T-helper 1 cell treated with Interleukin-12 subunit alpha and Interleukin-12 subunit beta and Interleukin-4 antibody, amounts not matched to agents 30 ng/mL and 1 ng/mL, for 36 hours (primary cell): ENCODE data around the gene JADE3. TPM values are rescaled to one million over a fixed set of nuclear protein-coding genes. Genes with fewer than 3 reads are reported as not detected.

ENCODE experiments used
- intact Hi-C: fragments of 100-400 bp; cut with micrococcal nuclease; formaldehyde crosslinking; loops from one replicate; pipeline ENCODE4 v1.15.1; 2024
- total RNA-seq: library from RNA; stranded (reverse); gene quantifications from 2 replicates; pipeline ENCODE4 v1.2.3, GENCODE V29; 2022

JADE3 gene
- total RNA-seq, result 0.63 and 1.2 TPM in 2 replicates

DNA sequence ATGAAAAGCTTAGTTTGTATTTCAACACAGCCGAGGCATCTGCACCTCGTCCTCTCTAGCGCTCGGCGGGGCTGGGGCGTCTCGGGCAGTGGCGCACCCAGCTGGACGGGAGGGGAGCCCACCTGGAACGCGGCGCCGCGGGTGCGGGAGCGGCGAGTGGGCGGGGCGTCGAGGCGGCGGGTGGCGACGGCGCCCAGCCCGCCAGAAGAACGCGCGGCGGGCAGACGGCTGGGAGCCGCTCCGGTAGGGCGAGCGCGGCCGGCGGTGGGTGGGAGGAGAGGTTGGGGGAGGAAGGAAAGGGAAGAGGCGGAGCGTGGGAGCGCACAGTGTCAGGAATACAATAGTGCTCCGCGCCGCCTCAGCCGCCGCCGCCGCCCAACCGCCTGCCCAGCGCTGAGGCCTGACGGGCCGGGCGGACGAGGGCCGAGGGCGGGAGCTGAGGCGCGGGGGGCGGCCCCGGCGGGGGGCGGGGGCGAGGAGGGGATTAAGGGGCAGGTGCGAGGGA lies at the start of gene JADE3:
Gene JADE3 (plus strand): TSS at position 324 of the 505 bp plus-strand sequence. CDS start 72,474 bp downstream, outside the sequence.
- intact Hi-C loops, result loop anchor here (2.0 to 5.0 kb wide), 4 partner anchors 75 to 365 kb away; partner anchors contain the start of genes RP2, SLC9A7, UBA1 and ZNF674

DNA sequence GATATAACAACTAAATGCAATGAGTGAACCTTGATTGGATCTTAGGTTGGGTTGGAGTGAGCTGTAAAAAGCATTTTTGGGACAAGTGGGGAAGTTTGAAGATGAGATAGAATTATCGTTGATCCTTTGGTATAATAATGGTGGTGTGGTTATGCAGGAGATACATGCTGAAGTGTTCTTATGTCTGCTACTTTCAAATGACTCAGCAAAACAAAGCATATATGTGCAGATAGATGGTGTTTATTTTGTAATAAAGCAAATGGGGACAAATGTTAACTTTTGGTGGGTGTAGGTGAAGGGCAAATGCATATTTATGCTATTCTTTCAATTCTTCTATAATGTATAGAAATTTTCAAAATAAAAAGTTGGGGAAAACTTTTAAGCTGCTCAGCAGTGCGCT lies 49.1 kb upstream of the JADE3 start:
- intact Hi-C loops, result no loop called here

DNA sequence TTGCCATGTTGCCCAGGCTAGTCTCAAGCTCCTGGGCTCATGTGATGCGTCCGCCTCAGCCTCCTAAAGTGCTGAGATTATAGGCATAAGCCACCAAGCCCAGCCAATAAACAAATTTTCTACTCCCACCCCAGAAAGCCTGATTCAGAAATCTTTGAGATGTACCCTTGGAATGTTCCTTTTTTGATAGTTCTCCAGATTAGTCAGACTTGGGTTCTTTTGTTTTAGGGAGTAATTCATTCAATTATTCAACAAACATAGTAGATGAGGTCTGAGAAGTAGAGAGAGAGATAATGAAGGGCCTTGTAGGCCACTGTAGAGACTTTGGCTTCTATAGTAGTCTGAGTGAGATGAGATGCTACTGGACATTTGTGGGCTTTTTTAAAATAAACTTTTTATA lies 47.6 kb upstream of the JADE3 start:
- intact Hi-C loops, result no loop called here

DNA sequence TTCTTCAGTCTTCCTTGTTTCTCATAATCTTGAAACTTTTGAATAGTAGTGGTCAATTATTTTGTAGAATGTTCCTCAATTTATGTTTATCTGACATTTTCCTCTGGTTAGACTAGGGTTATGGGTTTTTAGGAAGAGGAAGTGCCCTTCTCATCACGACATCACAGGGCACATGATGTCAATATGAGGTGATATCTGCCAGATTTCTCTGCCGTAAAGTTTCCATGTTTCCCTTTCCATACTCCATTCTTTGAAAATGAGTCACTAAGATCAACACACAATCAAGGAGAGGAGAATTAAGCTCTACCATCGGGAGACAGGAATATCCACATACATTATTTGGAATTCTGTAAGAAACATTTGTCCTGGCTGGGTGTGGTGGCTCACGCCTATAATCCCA lies 46.9 kb upstream of the JADE3 start:
- intact Hi-C loops, result no loop called here

DNA sequence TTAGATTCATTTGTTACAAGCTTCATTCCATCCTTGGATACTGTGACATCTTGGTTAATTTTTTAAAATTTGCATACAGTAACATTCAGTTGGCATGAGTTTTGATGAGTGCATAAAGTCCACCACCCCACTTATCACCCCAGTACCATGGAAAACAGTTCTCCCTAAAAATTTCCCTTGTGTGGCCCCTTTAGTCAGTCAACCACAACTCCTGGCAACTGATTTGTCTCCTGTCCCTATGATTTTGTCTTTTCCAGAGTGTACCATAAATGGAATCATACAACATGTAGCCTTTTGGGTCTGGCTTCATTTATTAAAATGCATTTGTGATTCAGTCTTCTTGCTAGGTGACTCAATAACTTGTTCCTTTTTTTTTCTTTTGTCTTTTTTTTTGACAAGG lies 45.5 kb upstream of the JADE3 start:
- intact Hi-C loops, result no loop called here

DNA sequence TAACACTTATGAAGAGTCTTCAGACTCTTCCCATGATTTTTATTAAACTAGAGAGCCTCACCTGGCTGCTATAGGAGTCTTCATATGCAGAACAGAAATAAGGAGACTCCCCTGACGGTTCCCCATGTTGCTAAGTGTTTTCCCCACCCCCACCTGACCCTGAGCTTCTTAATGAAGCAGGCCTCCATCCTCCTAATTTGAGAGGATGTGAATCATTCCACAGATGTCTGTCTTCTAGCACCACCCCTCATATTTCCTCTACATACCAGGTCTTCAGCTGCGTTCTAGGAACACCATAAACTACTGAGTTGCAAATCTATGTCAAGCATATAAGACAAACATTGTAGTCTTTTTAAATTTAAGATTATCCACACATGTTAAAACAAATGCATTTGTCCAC lies 38.5 kb upstream of the JADE3 start:
- intact Hi-C loops, result no loop called here

DNA sequence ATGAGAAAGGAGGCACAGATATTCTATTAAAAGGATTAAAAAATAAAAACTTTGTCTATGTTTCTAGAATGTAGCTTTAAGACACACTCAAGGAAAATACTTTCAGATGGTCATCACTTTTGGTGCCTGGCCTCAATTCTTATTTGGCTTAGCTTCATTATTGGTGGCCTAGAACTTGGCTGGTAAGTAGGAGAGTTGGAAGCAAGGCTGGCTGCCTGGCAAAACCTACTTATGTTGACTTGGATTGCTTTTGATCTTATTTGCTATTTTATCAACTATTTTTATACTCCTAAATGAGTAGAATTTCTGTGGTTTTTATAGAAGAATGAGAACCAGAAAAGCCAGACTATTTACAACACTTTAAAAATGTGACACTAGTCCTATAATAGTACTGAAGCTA lies 35.3 kb upstream of the JADE3 start:
- intact Hi-C loops, result no loop called here

DNA sequence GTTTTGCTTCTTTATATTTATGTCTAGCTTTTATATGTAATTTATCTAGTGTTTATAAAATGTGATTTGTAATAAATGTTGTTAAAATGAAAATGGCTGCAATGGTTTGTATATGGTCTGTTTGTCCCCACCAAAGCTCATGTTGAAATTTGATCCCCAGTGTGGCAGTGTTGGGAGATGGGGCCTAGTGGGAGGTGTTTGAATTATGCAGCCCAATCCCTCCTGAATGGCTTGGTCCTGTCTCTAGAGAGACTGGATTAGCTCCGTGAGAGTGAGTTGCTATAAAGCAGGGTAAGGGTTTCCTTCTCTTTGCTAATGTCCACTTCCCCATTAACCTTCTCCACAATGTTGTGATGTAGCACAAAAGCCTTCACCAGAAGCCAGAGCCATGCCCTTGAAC lies 30.0 kb upstream of the JADE3 start:
- intact Hi-C loops, result no loop called here

DNA sequence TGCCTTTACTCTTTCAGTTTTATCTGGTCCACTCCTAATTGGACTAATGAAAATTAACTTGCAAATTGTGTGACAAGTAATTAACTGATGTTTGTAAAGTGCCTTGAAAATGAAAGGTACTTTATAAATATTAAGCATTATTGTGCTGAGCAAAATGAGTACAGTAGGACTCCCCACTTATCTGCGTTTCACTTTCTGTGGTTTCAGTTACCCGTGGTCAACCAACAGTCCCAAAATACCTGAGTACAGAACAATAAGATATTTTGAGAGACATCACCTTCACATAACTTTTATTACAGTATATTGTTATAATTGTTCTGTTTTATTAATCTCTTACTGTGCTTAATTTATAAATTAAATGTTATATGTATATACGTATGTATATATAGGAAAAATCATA lies 27.4 kb upstream of the JADE3 start:
- intact Hi-C loops, result no loop called here

DNA sequence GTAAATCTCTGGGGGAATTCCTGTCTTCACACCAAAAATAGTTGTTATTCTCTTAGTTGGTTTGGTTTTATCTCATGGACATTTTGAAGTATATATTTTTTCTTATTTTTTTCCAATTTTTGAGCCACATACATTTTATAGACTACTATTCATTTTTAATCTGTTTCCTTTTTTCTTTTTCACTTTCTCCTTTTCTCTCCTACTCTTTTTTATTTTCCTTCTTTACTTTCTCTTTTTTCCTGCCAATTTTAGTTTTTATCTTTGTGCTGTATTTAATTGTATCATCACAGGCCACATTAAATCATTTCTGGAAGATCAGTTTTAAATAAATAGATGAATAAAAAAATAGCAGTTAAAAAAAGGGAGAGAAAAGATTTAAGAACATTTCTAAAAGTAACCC lies 14.0 kb upstream of the JADE3 start:
- intact Hi-C loops, result no loop called here

DNA sequence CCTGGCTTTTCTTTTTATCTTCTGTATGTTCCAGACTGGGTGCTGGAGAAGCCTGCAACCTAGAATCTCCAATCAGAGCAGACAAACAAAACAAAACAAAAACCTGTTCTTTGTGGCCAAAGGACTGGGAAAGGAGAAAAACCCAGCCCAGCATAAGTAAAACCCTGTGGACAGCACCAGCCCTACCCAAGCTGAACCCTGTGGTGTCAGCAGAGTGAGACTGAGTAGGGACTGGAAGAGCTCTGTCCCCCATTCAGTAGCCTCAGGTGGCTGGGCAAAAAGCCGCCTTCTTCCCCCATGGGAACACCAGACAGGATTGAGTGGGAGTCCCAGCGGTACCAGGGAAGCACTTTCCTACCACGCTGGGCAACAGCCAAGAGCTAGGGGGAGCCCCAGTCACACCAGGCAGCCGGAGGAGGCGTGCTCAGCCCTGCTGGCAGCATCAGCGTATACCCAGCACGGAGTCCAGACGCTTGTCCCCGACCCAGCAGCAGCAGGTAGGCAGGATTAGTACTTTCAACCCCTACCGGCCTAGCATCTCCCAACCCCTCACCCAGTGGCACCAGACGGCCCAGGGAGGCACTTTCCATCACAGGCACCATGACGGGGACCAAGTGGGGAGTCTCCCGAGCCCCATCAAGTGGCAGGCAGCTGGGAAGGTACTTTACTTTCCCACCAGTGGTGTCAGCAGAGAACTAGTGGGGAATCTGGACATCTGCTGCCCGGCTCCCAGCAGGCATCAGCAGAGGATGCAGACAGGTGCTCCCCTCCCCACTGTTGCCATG lies 8.6 kb upstream of the JADE3 start:
- intact Hi-C loops, result loop anchor here (1.0 to 2.0 kb wide), 3 partner anchors 75 to 189 kb away; no protein-coding TSS in a partner anchor

DNA sequence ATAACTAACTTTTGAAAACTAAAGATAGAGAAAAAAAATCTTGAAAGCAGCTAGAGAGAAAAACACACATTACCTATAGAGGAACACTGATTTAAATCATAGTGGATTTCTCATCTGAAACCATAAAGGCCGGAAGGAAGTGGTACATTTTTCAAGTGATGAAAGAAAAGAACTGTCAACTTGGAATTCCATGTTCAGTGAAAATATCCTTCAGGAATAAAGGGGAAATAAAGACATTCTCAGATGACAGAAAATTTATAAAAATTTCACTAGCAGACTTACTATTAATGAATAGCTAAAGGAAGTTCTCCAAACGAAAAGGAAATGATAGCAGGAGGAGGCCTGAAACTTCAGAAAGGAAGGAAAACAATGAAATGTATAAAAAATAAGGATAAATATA lies 7.6 kb upstream of the JADE3 start:
- intact Hi-C loops, result no loop called here

DNA sequence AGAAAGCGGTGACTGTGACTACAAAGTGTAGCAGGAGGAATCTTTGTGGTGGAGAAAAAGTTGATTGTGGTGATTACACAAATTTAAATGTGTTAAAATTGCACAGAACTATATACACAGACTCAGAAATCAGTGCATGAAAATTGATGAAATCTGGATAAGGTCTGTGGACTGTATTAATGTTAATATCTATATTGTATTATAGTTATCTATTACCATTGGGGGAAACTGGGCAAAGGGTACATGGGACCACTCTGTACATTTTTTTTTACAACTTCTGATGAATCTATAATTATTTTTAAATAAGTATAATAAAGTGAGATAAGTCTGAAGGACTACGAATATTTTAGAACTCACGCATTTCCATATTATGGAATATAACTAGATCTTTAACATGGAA lies 1.8 kb upstream of the JADE3 start:
- intact Hi-C loops, result loop anchor here (5.0 kb wide), 3 partner anchors 153 to 363 kb away; partner anchors contain the start of genes SLC9A7, UBA1 and ZNF674

DNA sequence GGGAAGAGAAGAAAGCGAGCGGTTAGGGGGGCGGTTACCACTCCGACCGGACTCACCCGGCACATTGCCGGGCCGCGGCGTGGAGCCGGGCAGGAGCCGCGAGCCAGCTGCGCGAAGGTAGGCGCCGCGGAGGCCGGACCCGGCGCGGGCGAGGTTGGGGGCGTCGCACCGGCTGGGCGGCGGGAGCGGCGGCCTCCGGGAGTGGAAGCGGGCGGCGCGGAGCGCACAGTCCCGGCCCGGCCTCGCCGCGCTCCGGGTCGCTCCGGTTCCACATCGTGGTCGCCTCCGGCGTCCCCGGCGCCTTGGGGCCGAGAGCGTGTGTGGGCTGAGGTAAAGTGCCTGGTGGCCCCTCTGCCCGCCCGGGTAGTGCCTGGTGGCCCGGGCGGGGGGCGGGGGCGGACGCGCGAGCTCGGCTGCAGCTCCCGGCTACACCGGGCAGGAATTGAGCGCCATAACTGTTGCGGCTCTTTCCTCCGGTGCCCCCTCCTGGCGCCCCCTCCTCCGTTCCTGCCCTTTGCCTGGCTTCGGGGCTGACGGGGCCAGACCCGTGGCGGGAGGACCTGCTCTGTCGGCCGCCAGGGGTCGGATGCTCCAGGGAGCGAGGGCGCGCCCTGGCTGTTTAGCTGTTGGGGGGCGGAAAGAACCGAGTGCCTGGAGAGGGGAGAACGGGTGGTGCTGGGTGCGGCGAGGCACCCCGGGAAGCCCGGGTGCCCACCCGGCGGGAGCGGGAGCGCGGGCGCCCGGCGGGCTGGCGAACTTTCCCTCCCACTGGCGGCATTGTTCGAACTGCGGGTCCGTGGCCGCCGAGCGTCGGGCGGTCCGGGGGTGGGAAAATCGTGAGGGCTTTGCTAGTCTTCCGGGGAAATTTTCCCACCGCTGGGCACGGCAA lies 626 bp downstream of the JADE3 start:
- intact Hi-C loops, result loop anchor here (2.0 to 5.0 kb wide), 4 partner anchors 76 to 366 kb away; partner anchors contain the start of genes RP2, SLC9A7, UBA1 and ZNF674

DNA sequence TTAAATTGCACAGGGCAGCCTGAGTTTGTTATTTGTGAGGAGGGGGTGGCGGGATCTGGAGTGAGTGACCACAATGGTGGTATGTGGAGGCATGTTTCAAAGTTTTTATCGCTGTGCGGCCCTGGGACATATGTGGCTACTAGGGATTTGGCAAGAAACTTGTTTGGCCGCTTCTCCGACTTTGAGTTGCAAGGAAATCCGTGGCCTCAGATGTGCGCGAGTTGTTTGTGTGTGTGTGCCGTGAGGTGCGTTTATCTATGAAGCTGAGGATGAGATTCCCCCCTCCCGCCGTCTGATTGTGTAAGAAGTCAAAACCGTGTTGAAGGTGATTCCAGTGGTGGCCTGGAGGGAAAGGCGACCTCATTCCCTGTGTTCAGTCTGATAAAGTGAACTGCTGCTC lies 1.4 kb downstream of the JADE3 start:
- intact Hi-C loops, result loop anchor here (2.0 to 5.0 kb wide), 4 partner anchors 77 to 366 kb away; partner anchors contain the start of genes RP2, SLC9A7, UBA1 and ZNF674

DNA sequence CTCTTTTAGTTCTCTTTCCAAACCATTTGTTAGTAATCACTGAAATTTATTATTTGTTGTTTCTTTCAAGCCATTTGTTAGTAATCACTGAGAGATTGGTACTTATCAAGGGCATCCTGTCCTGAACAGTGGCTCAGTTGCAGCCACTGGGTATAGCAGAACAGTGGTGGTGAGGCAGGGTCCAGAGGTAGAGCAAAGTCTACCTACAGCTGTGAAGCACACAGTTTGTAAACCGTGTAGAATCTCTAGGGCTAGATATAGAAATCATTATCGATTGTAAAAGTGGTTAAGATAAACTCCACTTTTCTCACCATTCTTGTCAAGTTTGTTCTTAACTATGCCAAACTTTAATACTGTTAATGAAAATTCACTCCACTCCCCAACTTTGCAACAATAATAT lies 4.1 kb downstream of the JADE3 start:
- intact Hi-C loops, result loop anchor here (5.0 kb wide), 1 partner anchor 1844 kb away; no protein-coding TSS in a partner anchor

DNA sequence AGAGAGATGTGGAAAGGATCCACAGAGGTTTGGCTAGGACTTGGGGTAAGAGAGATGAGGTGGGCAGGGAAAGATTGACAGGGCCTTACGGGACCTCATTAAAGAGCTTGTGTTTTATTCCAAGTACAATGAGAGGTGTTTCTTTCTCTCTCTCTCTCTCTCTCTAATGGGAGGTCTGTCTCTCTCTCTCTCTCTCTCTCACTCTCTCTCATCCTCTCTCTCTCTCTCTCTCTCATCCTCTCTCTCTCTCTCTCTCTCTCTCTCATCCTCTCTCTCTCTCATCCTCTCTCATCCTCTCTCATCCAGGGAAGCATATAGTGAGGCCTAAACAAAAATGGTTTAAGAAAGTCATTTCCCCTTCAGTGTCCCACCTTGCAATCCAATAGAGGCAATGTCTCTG lies 5.4 kb downstream of the JADE3 start:
- intact Hi-C loops, result loop anchor here (5.0 kb wide), 1 partner anchor 1845 kb away; no protein-coding TSS in a partner anchor

DNA sequence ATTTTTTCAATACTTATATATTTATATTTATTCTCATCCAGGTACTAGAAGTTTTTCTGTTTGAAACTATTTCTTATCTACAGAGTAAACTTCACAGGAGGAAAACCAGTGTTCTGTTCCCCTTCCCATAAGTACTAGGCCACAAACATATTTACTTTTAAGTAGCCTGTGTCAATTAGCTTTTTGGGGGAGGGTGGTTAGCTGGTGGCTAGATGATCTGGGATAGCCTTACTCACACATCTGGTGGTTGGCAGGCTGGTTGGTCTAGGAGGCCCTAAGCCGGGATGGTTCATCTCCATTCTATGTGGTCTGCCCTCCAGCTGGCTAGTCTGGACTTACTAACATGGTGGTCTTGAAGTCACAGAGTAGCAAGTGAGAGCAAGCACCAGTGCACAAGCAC lies 6.2 kb downstream of the JADE3 start:
- intact Hi-C loops, result loop anchor here (5.0 kb wide), 1 partner anchor 1846 kb away; no protein-coding TSS in a partner anchor

DNA sequence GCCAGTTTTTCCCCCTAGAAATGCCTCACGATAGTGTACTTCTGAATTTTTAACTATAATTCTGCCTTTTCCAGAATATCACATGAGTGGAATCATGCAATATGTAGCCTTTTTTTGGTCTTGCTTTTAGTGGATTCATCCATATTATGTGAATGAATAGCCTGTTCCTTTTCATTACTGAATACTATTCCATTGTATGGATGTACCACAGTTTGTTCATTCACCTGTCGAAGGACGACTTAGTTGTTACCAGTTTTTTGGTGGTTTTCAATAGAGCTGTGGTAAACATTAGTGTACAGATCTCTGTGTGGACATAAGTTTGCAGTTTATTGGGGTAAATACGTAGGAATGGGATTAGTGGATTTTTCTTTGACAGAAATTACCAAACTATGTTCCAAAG lies 8.0 kb downstream of the JADE3 start:
- intact Hi-C loops, result no loop called here

DNA sequence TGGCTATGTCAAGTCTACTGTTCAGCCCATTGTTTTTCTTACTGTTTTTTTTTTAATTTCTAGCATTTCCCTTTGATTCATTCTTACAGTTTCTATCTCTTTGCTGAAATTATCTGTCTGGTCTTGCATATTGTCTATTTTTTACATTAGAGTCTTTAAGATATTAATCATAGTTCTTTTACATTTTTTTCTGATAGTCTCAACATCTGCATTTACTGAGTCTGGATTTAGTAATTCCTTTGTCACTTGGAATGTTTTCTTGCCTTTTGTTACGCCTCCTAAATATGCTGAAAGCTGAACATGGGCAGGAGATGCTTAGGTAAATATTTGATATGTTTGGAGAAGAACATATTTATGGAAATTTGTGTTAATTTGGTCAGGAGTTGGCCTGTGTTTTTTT lies 10.4 kb downstream of the JADE3 start:
- intact Hi-C loops, result no loop called here

DNA sequence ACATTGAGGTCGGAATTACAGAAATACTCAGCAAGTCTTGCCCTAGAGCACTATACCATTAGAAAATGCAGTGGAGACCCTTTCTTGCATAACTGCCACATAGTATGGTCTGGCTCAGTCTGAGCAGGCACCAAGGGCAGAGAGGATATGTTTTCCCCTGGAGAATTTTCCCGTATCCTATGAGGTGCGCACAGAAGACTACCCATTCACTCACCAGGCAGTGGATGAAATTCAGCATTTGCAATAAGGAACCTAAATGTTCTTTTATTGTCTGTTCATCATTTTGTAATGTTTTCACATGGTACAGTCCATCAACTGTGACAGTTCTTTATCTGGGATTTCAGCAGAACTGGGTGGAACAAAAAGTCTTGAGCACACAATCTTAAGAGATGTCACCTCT lies 15.5 kb downstream of the JADE3 start:
- intact Hi-C loops, result no loop called here
